Activated CD8-positive, alpha-beta T cell treated with anti-CD3 and anti-CD28 coated beads, Interleukin-2, amount 10 ng/mL, durations not matched to agents 7 days and 5 days (primary cell): ENCODE measurements around the gene GLO1. TPM values are rescaled to one million over a fixed set of nuclear protein-coding genes. Genes with fewer than 3 reads are reported as not detected.

ENCODE experiments used
- ATAC-seq: fragments of 150-1000 bp; cut with Tn5 transposase; one replicate; pipeline ENCODE4 v1.10.0; 2021; ENCODE audit warnings: moderate library complexity
- CTCF ChIA-PET: fragments of 350-600 bp; sonication (Branson Sonifier 250); formaldehyde crosslinking; loops from one replicate; lab custom pipeline; 2021; ENCODE audit warnings: antibody characterized with exemption; lab: Charles Lee
- POLR2A ChIA-PET: fragments of 350-600 bp; sonication (Branson Sonifier 250); formaldehyde crosslinking; loops from one replicate; lab custom pipeline; 2021; ENCODE audit warnings: antibody characterized with exemption; lab: Charles Lee
- DNase-seq: peaks from one replicate; pipeline ENCODE4 v3.0.0-alpha.2; 2020
- H3K27ac Mint-ChIP-seq: one replicate; pipeline ENCODE4 v1.8.0; 2021; ENCODE audit warnings: mild to moderate bottlenecking, mixed read lengths
- H3K27me3 Mint-ChIP-seq: one replicate; pipeline ENCODE4 v1.8.0; 2021; ENCODE audit warnings: low read depth, mixed read lengths
- H3K36me3 Mint-ChIP-seq: one replicate; pipeline ENCODE4 v1.8.0; 2021; ENCODE audit warnings: low read depth, mixed read lengths
- H3K4me1 Mint-ChIP-seq: one replicate; pipeline ENCODE4 v1.8.0; 2021; ENCODE audit warnings: low read depth, mixed read lengths
- H3K4me3 Mint-ChIP-seq: one replicate; pipeline ENCODE4 v1.8.0; 2021; ENCODE audit warnings: mild to moderate bottlenecking, mixed read lengths
- H3K9me3 Mint-ChIP-seq: one replicate; pipeline ENCODE4 v1.8.0; 2022; ENCODE audit warnings: mixed read lengths; ENCODE audit not compliant: insufficient read depth
- total RNA-seq, 2 experiments: library from RNA; stranded (reverse); gene quantifications; one replicate each; pipeline ENCODE4 v1.2.3, GENCODE V29; 2021

GLO1 gene
- total RNA-seq, 2 experiments from 2014 or later = 68.8 to 69.8 TPM

DNA sequence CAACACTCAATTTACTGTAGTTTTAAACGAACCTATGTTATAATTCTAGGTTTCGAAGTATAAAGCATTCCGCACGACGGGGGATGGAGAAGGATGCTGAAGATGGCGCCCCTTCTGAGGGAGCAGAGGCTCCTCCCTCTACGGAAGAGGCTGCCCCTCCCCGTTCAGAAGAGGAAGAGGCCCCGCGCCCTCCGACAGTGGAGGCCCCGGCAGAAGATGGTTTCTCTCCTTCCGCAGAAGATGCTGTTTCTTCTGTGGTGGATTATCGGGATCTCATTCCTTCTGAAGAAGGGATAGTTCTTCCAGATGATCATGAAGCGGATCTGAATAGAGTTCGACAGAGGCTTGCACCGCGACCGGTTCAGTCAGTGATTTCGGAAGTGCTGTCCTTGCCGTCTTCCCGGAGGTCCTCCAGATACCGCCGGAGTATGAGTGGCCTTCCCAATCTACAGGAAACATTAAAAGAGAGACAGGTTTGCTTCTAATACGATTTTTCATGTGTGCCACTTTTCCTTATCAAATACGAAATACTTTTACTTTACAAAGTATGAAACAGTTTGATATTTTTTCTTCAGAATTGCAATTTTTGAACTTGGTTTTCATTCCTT lies 19.9 kb upstream of the GLO1 start:
- no peaks in the 10 kb centered on the region for H3K9me3 Mint-ChIP-seq
- POLR2A ChIA-PET = no interaction called here
- H3K4me1 Mint-ChIP-seq = peaks cover 18% of the 10 kb centered on the region
- ATAC-seq = no peak
- CTCF ChIA-PET = no interaction called here
- H3K4me3 Mint-ChIP-seq = no peak overlapping the region
- H3K36me3 Mint-ChIP-seq = peaks cover 2% of the 10 kb centered on the region
- H3K27me3 Mint-ChIP-seq = peaks cover 31% of the 10 kb centered on the region
- DNase-seq = no peak
- no peak overlapping the region for H3K27ac Mint-ChIP-seq

GRCh38 chr6:38722038-38722437 lies 19.1 kb upstream of the GLO1 start:
- ChIA-PET CTCF (no interaction called here), POLR2A (no interaction called here)
- peaks cover 15% of the 10 kb centered on the region for H3K4me1 Mint-ChIP-seq
- no peak for ATAC-seq
- H3K36me3 Mint-ChIP-seq = peaks cover 2% of the 10 kb centered on the region
- H3K27me3 Mint-ChIP-seq = peaks cover 33% of the 10 kb centered on the region
- no peak overlapping the region for H3K4me3 Mint-ChIP-seq
- H3K9me3 Mint-ChIP-seq = no peaks in the 10 kb centered on the region
- H3K27ac Mint-ChIP-seq = no peak overlapping the region
- no peak for DNase-seq

GRCh38 chr6:38720295-38720694 lies 17.4 kb upstream of the GLO1 start:
- no peak overlapping the region for H3K4me3 Mint-ChIP-seq
- H3K27me3 Mint-ChIP-seq = peaks cover 41% of the 10 kb centered on the region
- peaks cover 3% of the 10 kb centered on the region for H3K36me3 Mint-ChIP-seq
- peaks cover 4% of the 10 kb centered on the region for H3K4me1 Mint-ChIP-seq
- H3K27ac Mint-ChIP-seq = no peak overlapping the region
- ChIA-PET CTCF (interaction anchor here (1.2 kb wide), 1 partner anchor 226 kb away, joined by 6 read pairs; no protein-coding TSS in a partner anchor), POLR2A (interaction anchor here (0.6 kb wide), 1 partner anchor 133 kb away, joined by 4 read pairs; no protein-coding TSS in a partner anchor)
- ATAC-seq (no peak), DNase-seq (no peak)
- no peaks in the 10 kb centered on the region for H3K9me3 Mint-ChIP-seq

DNA sequence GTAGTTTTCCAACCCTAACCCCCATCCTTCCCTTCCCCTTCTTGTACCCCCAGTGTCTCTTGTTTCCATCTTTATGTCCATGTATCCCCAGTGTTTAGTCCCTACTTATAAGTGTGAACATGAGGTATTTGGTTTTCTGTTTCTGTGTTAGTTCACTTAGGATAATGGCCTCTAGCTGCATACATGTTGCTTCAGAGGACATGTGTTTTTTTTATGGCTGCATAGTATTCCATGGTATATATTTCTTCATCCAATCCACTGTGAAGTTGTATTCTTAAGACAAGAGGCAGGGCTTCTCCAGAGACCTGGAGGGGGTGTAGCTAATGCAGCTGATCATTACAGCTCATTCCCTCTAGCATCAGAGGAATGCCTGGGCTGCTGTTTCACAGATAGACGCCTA lies 16.4 kb upstream of the GLO1 start:
- H3K36me3 Mint-ChIP-seq = peaks cover 3% of the 10 kb centered on the region
- ATAC-seq (no peak), DNase-seq (no peak)
- ChIA-PET POLR2A (no interaction called here), CTCF (interaction anchor here (0.7 to 1.2 kb wide), 2 partner anchors 225 to 1639 kb away, joined by 3 to 6 read pairs; no protein-coding TSS in a partner anchor)
- no peak overlapping the region for H3K4me3 Mint-ChIP-seq
- no peaks in the 10 kb centered on the region for H3K9me3 Mint-ChIP-seq
- H3K27ac Mint-ChIP-seq = no peak overlapping the region
- H3K4me1 Mint-ChIP-seq = peaks cover 8% of the 10 kb centered on the region
- H3K27me3 Mint-ChIP-seq = peaks cover 41% of the 10 kb centered on the region

DNA sequence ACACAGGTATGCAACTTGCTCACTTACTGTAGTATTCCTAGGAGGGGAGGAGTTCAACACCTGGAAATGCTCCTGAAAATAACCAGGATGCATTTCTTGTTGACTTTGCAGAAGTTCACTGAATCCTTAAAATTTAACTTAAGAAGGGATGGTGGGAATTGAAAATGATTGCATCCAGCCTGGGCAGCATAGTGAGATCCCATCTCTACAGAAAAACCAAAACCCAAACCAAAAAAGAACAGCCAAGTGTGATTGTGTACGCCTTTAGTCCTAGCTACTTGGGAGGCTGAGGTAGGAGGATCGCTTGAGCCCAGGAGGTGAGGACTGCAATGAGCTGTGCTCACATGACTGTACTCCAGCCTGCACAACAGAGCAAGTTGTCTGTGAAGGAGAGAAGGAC lies 13.9 kb upstream of the GLO1 start:
- Mint-ChIP-seq H3K4me1 (peaks cover 24% of the 10 kb centered on the region), H3K4me3 (no peak overlapping the region), H3K36me3 (peaks cover 3% of the 10 kb centered on the region), H3K9me3 (no peaks in the 10 kb centered on the region), H3K27me3 (peaks cover 38% of the 10 kb centered on the region), H3K27ac (no peak overlapping the region)
- DNase-seq (no peak), ATAC-seq (no peak)
- ChIA-PET POLR2A (no interaction called here), CTCF (interaction anchor here (1.0 kb wide), 1 partner anchor 223 kb away, joined by 3 read pairs; no protein-coding TSS in a partner anchor)

- CTCF ChIA-PET = interaction anchor here (1.2 to 1.6 kb wide), 5 partner anchors 10 to 158 kb away, joined by 4 to 6 read pairs (median 5); no protein-coding TSS in a partner anchor
- H3K27ac Mint-ChIP-seq = peak within 1 kb of the TSS; percentile 72
- H3K27me3 Mint-ChIP-seq = peaks cover 26% of the 10 kb centered on the region
- DNase-seq (no peak), ATAC-seq (peak; percentile 41)
- peak within 1 kb of the TSS; percentile 27 for H3K4me3 Mint-ChIP-seq
- POLR2A ChIA-PET = no interaction called here
- peaks cover 24% of the 10 kb centered on the region for H3K4me1 Mint-ChIP-seq
- no peaks in the 10 kb centered on the region for H3K9me3 Mint-ChIP-seq
- H3K36me3 Mint-ChIP-seq = peaks cover 3% of the 10 kb centered on the region
Measured at GRCh38 chr6:38715016-38715689, 12.2 kb upstream of the GLO1 start, which contains the start of gene DNAH8. Gene DNAH8 (plus strand): TSS chr6:38715311. CDS start chr6:38722810, 7,499 bp downstream.

DNA sequence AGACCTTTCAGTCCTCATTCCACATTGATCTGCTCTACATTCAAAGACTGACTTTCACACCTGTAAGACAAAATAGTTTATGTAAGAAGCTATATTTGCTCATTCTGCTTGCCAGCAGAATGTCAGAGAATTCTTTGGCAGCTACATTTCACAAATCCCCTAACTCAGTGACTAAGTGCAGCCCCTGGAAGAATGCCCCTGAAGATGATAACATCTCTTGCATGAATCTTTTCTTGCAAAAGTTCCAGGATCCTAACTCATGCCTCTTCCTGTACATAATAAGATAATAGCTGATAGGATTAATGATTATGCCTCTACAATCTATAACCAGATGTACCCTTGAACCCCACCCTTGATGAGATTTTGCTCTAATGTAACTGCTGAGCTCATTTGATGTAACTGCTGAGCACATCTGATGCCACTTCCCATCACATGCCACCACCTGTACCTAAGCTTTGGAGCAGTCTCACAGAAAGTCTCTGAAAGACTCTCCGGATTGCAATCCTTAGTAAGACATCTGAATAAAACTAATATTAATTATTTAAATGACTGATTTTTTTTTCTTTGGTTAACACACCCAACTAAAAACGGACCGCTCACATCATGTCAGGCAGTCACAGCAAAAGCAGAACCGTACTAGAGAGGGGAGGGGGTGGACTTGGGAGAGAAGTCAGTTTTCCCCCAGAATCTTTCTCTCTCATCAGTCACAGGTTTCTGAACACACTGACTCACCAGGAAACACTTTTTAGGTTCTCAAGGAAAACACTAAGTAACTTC lies 11.5 kb upstream of the GLO1 start:
- no peaks in the 10 kb centered on the region for H3K9me3 Mint-ChIP-seq
- ATAC-seq (no peak), DNase-seq (no peak)
- peaks cover 3% of the 10 kb centered on the region for H3K36me3 Mint-ChIP-seq
- H3K4me1 Mint-ChIP-seq = peaks cover 24% of the 10 kb centered on the region
- H3K27me3 Mint-ChIP-seq = peaks cover 27% of the 10 kb centered on the region
- POLR2A ChIA-PET = interaction anchor here (0.5 to 1.9 kb wide), 6 partner anchors 10 to 1805 kb away, joined by 3 to 22 read pairs (median 4); partner anchors contain the start of genes BTBD9, GLO1 and MDGA1
- peak overlapping the region; percentile 27 for H3K4me3 Mint-ChIP-seq
- CTCF ChIA-PET = interaction anchor here (0.8 to 1.7 kb wide), 9 partner anchors 10 to 158 kb away, joined by 3 to 9 read pairs (median 5); partner anchors contain the start of gene GLO1
- H3K27ac Mint-ChIP-seq = peak overlapping the region; percentile 72

GRCh38 chr6:38713812-38714211 lies 10.9 kb upstream of the GLO1 start:
- POLR2A ChIA-PET = interaction anchor here (0.6 to 1.9 kb wide), 7 partner anchors 10 to 1016 kb away, joined by 3 to 22 read pairs (median 4); partner anchors contain the start of genes BTBD9, GLO1 and MDGA1
- H3K4me3 Mint-ChIP-seq = peak overlapping the region; percentile 20
- H3K9me3 Mint-ChIP-seq = no peaks in the 10 kb centered on the region
- H3K36me3 Mint-ChIP-seq = peaks cover 3% of the 10 kb centered on the region
- H3K27ac Mint-ChIP-seq = peak overlapping the region; percentile 72
- ATAC-seq (peak; percentile 93), DNase-seq (peak; percentile 81)
- peaks cover 22% of the 10 kb centered on the region for H3K27me3 Mint-ChIP-seq
- H3K4me1 Mint-ChIP-seq = peaks cover 24% of the 10 kb centered on the region
- CTCF ChIA-PET = interaction anchor here (0.8 to 1.7 kb wide), 9 partner anchors 10 to 159 kb away, joined by 3 to 9 read pairs (median 5); partner anchors contain the start of gene GLO1

DNA sequence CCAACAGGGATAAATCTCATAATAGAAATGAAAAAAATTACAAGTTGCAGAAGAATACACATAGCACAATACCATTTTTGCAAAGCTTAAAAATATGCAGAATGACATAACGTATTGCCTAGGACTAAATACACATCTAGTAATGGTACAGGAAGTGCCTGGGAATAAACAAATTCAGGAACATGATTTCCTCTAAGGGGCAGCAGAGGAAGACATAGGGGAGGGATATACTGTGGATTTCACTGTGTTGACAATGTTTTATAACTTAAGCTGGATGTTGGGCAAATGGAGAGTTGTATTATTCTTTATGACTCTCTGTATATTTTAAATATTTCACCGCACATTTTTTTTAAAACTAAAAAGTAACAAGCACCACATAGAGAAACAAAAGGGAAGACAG lies 5.6 kb upstream of the GLO1 start:
- no peak for DNase-seq
- ChIA-PET POLR2A (no interaction called here), CTCF (no interaction called here)
- Mint-ChIP-seq H3K27ac (no peak overlapping the region), H3K27me3 (peaks cover 22% of the 10 kb centered on the region), H3K4me1 (peaks cover 8% of the 10 kb centered on the region), H3K36me3 (no peaks in the 10 kb centered on the region), H3K4me3 (no peak overlapping the region), H3K9me3 (no peaks in the 10 kb centered on the region)
- ATAC-seq = no peak

- CTCF ChIA-PET = no interaction called here
- POLR2A ChIA-PET = no interaction called here
- H3K36me3 Mint-ChIP-seq = peaks cover 14% of the 10 kb centered on the region
- H3K4me1 Mint-ChIP-seq = peaks cover 13% of the 10 kb centered on the region
- DNase-seq (no peak), ATAC-seq (no peak)
- H3K27me3 Mint-ChIP-seq = peaks cover 22% of the 10 kb centered on the region
- H3K27ac Mint-ChIP-seq = no peak overlapping the region
- peaks cover 8% of the 10 kb centered on the region for H3K9me3 Mint-ChIP-seq
- H3K4me3 Mint-ChIP-seq = no peak overlapping the region
Measured at GRCh38 chr6:38705924-38706323, 3.0 kb upstream of the GLO1 start.

- CTCF ChIA-PET = interaction anchor here (1.7 to 2.3 kb wide), 2 partner anchors 10 to 30 kb away, joined by 3 to 9 read pairs; no protein-coding TSS in a partner anchor
- Mint-ChIP-seq H3K27me3 (peaks cover 16% of the 10 kb centered on the region), H3K36me3 (peaks cover 30% of the 10 kb centered on the region), H3K4me1 (peaks cover 25% of the 10 kb centered on the region), H3K27ac (no peak overlapping the region), H3K4me3 (no peak overlapping the region), H3K9me3 (peaks cover 19% of the 10 kb centered on the region)
- ATAC-seq (no peak), DNase-seq (no peak)
- POLR2A ChIA-PET = interaction anchor here (2.6 kb wide), 1 partner anchor 10 kb away, joined by 22 read pairs; no protein-coding TSS in a partner anchor
Measured at GRCh38 chr6:38703949-38704590, 1.1 kb upstream of the GLO1 start.
